ENCODE data around the gene LPXN. TPM values are rescaled to one million over a fixed set of nuclear protein-coding genes. Genes with fewer than 3 reads are reported as not detected.

The LPXN gene
- total RNA-seq, 4 donors from 2014 or later: 4.7 to 5.4 (median 5.3) TPM

GRCh38 chr11:58549644-58550043, 26.0 kb downstream of the LPXN start:
- no peak overlapping the region for H3K4me3 ChIP-seq
- H3K27me3 ChIP-seq: no peaks in the 10 kb centered on the region
- peaks cover 6 to 100% of the 10 kb centered on the region in 2 donors for H3K36me3 ChIP-seq
- no peak for TF ChIP-seq POLR2AphosphoS5 (IDR thresholded peaks at IDR 0.05)
- H3K9me3 ChIP-seq: no peaks in the 10 kb centered on the region
- H3K4me1 ChIP-seq: no peaks in the 10 kb centered on the region
- 91 to 96% methylated on average over 5 of the region's 7 CpGs for WGBS, 2 donors (ENCODE audit: low coverage in 1 of 2)
- ATAC-seq: no peak
- H3K27ac ChIP-seq: no peak overlapping the region

GRCh38 chr11:58546841-58547240, 28.8 kb downstream of the LPXN start:
- Histone ChIP-seq H3K4me1 (no peaks in the 10 kb centered on the region), H3K27me3 (no peaks in the 10 kb centered on the region), H3K9me3 (no peaks in the 10 kb centered on the region), H3K4me3 (no peak overlapping the region), H3K27ac (no peak overlapping the region), H3K36me3 (peaks cover 5 to 90% of the 10 kb centered on the region in 2 donors)
- 50 to 86% methylated on average over 1 of the region's 1 CpG for WGBS, 2 donors (ENCODE audit: low coverage in 1 of 2)
- TF ChIP-seq POLR2AphosphoS5 (IDR thresholded peaks at IDR 0.05): no peak
- TF ChIP-seq CTCF (IDR thresholded peaks at IDR 0.05): no peak
- TF ChIP-seq POLR2A (IDR thresholded peaks at IDR 0.05): no peak
- TF ChIP-seq EP300 (IDR thresholded peaks at IDR 0.05): no peak
- no peak for ATAC-seq

- H3K27ac ChIP-seq: no peak overlapping the region
- ATAC-seq: no peak
- no peaks in the 10 kb centered on the region for H3K4me1 ChIP-seq
- WGBS, 2 donors (ENCODE audit: low coverage in 1 of 2): 100% methylated on average over 7 of the region's 25 CpGs; no CpG with 5 or more reads in 1 of the 2 donors
- TF ChIP-seq EP300 (IDR thresholded peaks at IDR 0.05) (no peak), POLR2A (IDR thresholded peaks at IDR 0.05) (no peak), CTCF (IDR thresholded peaks at IDR 0.05) (no peak), POLR2AphosphoS5 (IDR thresholded peaks at IDR 0.05) (no peak)
- H3K36me3 ChIP-seq: peaks cover 0 to 65% of the 10 kb centered on the region in 2 donors
- H3K27me3 ChIP-seq: no peaks in the 10 kb centered on the region
- no peak overlapping the region for H3K4me3 ChIP-seq
- no peaks in the 10 kb centered on the region for H3K9me3 ChIP-seq
These were observed 43.8 kb downstream of the LPXN start for GRCh38 chr11:58531865-58532341.

DNA sequence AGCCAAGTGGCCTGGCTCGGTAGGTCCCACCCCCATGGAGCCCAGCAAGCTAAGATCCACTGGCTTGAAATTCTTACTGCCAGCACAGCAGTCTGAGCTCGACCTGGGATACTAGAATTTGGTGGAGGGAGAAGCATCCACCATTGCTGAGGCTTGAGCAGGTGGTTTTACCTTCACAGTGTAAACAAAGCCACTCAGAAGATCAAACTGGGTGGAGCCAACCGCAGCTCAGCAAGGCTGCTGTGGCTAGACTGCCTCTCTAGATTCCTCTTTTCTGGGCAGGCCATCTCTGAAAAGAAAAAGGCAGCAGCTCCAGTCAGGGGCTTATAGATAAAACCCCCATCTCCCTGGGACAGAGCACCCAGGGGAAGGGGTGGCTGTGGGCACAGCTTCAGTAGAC, 45.4 kb downstream of the LPXN start:
- 90% methylated on average over 2 of the region's 3 CpGs; no CpG with 5 or more reads in 1 of the 2 donors for WGBS, 2 donors (ENCODE audit: low coverage in 1 of 2)
- H3K36me3 ChIP-seq: peaks cover 0 to 67% of the 10 kb centered on the region in 2 donors
- no peak for ATAC-seq

DNA sequence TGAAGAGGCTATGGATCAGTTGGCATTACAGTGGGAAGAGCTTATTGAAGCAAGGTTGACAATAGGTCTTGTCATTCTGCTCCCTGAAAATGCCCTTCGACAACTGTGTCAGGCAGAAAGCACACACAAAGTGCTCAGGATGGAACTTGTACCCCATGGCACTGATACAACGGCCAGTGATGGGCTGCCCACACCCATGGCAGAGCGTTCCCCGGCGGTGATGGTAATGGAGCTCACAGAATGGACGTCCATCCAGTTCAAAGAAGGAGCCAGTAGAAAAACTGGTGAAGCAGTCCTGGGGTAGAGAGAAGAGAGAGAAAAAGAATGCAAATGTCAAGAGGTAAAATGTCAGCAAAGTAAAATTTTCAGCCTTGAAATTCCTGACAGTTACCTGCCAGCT, 48.2 kb downstream of the LPXN start:
- Histone ChIP-seq H3K9me3 (no peaks in the 10 kb centered on the region), H3K4me1 (peaks cover 0 to 19% (median 0%) of the 10 kb centered on the region in 3 donors), H3K27ac (no peak overlapping the region), H3K4me3 (no peak overlapping the region), H3K27me3 (no peaks in the 10 kb centered on the region), H3K36me3 (peaks cover 0 to 51% of the 10 kb centered on the region in 2 donors)
- ATAC-seq: no peak
- 92 to 95% methylated on average over 2 to 4 of the region's 6 CpGs for WGBS, 2 donors (ENCODE audit: low coverage in 1 of 2)
- no peak for TF ChIP-seq POLR2A (IDR thresholded peaks at IDR 0.05)
- no peak for TF ChIP-seq POLR2AphosphoS5 (IDR thresholded peaks at IDR 0.05)

More for the DNA sequence above, 45.4 kb downstream of the LPXN start:
- Histone ChIP-seq H3K4me1 (peaks cover 0 to 4% (median 0%) of the 10 kb centered on the region in 3 donors), H3K9me3 (no peaks in the 10 kb centered on the region), H3K27ac (no peak overlapping the region), H3K4me3 (no peak overlapping the region), H3K27me3 (no peaks in the 10 kb centered on the region)
- TF ChIP-seq POLR2A (IDR thresholded peaks at IDR 0.05) (no peak), POLR2AphosphoS5 (IDR thresholded peaks at IDR 0.05) (no peak), CTCF (IDR thresholded peaks at IDR 0.05) (no peak), EP300 (IDR thresholded peaks at IDR 0.05) (no peak)

GRCh38 chr11:58526721-58527120, 48.9 kb downstream of the LPXN start:
- no peak overlapping the region for H3K27ac ChIP-seq
- peaks cover 0 to 43% of the 10 kb centered on the region in 2 donors for H3K36me3 ChIP-seq
- WGBS, 2 donors (ENCODE audit: low coverage in 1 of 2): 50 to 58% methylated on average over 3 of the region's 3 CpGs
- no peaks in the 10 kb centered on the region for H3K27me3 ChIP-seq
- ATAC-seq: no peak
- H3K4me1 ChIP-seq: peaks cover 0 to 19% (median 0%) of the 10 kb centered on the region in 3 donors
- TF ChIP-seq CTCF (IDR thresholded peaks at IDR 0.05): no peak
- TF ChIP-seq POLR2AphosphoS5 (IDR thresholded peaks at IDR 0.05): no peak
- TF ChIP-seq POLR2A (IDR thresholded peaks at IDR 0.05): no peak
- TF ChIP-seq EP300 (IDR thresholded peaks at IDR 0.05): no peak
- no peaks in the 10 kb centered on the region for H3K9me3 ChIP-seq
- no peak overlapping the region for H3K4me3 ChIP-seq

Data from gastroesophageal sphincter (tissue), 4 donors.